ENCODE measurements around the gene TMEM175.

The TMEM175 gene

DNA sequence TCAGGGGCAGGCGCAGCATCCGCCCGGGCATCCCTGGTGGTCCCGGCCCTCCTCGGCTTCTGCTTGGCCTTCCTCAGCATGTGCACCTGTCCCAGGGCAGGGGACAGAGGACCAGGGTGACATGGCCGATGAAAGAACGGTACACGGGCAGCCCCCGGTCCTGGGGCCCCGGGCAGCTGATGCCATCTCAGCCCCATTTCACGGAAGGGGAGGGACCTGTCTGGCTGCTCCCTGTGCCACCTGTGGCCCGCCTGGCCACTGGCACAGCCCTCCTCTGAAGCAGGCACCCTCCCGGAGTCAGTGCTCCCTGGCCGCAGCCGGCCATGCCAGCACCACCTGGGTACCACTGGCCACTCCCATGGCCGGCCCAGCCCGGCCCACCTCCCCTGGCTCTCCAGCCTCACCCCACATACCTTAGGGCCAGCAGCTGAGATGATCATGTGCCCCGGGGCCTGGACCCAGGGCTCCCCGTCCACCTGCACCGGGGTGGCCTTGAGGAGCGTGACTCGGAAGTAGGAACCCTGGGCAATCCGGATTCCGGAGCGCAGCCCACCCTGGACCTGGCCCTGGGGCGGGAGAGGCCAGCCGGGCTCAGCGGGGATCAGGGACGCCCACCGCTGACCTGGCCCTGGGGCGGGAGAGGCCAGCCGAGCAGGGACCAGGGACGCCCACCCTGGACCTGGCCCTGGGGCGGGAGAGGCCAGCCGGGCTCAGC lies 28.5 kb downstream of the TMEM175 start:
- Histone ChIP-seq H3K4me1 (ENCODE audit: control insufficient read depth, insufficient read depth, low read length) (no peaks in the 10 kb centered on the region), H3K27ac (ENCODE audit: low read depth, low read length) (no peak overlapping the region), H3K9me3 (ENCODE audit: control insufficient read depth, insufficient read depth, low read depth, low read length) (no peaks in the 10 kb centered on the region), H3K4me3 (ENCODE audit: low read depth, low read length) (no peak overlapping the region), H3K9ac (ENCODE audit: low read length) (no peak overlapping the region), H3K36me3 (ENCODE audit: control insufficient read depth, insufficient read depth, low read length) (peaks cover 14% of the 10 kb centered on the region; the same call in 1 of the 2 replicates), H3K27me3 (ENCODE audit: control insufficient read depth, insufficient read depth, low read length) (peaks cover 2% of the 10 kb centered on the region; the same call in 1 of the 2 replicates)

DNA sequence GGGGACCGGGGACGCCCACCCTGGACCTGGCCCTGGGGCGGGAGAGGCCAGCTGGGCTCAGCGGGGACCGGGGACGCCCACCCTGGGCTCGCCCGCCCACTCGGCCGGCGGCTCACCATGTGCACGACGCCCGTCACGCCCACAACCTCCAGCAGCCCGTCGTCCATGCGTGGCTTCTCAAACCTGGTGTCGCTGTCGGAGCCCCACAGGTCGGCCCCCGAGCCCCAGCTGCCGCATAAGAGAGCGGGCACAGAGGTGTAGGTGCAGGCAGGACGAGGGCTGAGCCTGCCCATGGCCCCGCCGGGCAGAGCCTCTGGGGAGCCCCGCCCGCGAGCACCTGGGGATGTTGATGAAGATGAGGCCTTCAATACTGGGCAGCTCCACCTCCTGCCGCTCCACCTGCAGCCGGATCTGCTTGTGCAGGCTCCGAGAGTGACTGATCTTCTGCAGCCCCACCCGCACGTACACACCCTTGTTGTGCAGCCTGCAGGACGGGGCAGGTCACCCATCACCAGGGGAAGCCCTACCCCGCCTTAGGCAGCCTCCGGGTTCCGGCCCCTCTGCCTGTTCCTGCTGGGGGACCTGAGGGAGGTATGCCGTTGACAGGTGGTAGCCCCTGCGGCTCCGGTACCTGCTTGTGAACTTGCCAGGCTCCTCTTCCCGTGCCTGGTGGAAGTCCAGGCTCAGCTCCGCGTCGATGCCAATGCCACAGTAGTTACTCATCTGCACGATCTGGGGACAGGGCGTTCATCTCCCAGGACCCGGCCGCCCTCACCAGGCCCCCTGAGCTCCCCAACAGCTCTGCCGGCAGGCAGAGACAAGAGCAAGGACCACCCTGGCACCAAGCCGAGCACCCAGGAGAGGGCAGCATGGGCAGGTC lies 29.3 kb downstream of the TMEM175 start:
- no peaks in the 10 kb centered on the region for H3K4me1 ChIP-seq (ENCODE audit: control insufficient read depth, insufficient read depth, low read length)
- no peaks in the 10 kb centered on the region for H3K9me3 ChIP-seq (ENCODE audit: control insufficient read depth, insufficient read depth, low read depth, low read length)
- no peak overlapping the region for H3K4me3 ChIP-seq (ENCODE audit: low read depth, low read length)
- no peak overlapping the region for H3K27ac ChIP-seq (ENCODE audit: low read depth, low read length)
- peaks cover 16% of the 10 kb centered on the region; the same call in 1 of the 2 replicates for H3K36me3 ChIP-seq (ENCODE audit: control insufficient read depth, insufficient read depth, low read length)
- no peak overlapping the region for H3K9ac ChIP-seq (ENCODE audit: low read length)
- H3K27me3 ChIP-seq (ENCODE audit: control insufficient read depth, insufficient read depth, low read length), result peaks cover 9% of the 10 kb centered on the region; the same call in 1 of the 2 replicates

- Histone ChIP-seq H3K9me3 (ENCODE audit: control insufficient read depth, insufficient read depth, low read depth, low read length) (no peaks in the 10 kb centered on the region), H3K4me3 (ENCODE audit: low read depth, low read length) (no peak overlapping the region), H3K9ac (ENCODE audit: low read length) (no peak overlapping the region), H3K36me3 (ENCODE audit: control insufficient read depth, insufficient read depth, low read length) (peaks cover 16% of the 10 kb centered on the region; the same call in 1 of the 2 replicates), H3K27ac (ENCODE audit: low read depth, low read length) (no peak overlapping the region), H3K4me1 (ENCODE audit: control insufficient read depth, insufficient read depth, low read length) (no peaks in the 10 kb centered on the region), H3K27me3 (ENCODE audit: control insufficient read depth, insufficient read depth, low read length) (peaks cover 19% of the 10 kb centered on the region)
Measured at GRCh38 chr4:962231-963208, 30.3 kb downstream of the TMEM175 start.

GRCh38 chr4:963276-964225 lies 31.3 kb downstream of the TMEM175 start:
- Histone ChIP-seq H3K4me1 (ENCODE audit: control insufficient read depth, insufficient read depth, low read length) (peaks cover 4% of the 10 kb centered on the region), H3K9me3 (ENCODE audit: control insufficient read depth, insufficient read depth, low read depth, low read length) (no peaks in the 10 kb centered on the region), H3K9ac (ENCODE audit: low read length) (no peak overlapping the region), H3K4me3 (ENCODE audit: low read depth, low read length) (no peak overlapping the region), H3K27me3 (ENCODE audit: control insufficient read depth, insufficient read depth, low read length) (peaks cover 28% of the 10 kb centered on the region), H3K27ac (ENCODE audit: low read depth, low read length) (no peak overlapping the region), H3K36me3 (ENCODE audit: control insufficient read depth, insufficient read depth, low read length) (peaks cover 16% of the 10 kb centered on the region; the same call in 1 of the 2 replicates)

DNA sequence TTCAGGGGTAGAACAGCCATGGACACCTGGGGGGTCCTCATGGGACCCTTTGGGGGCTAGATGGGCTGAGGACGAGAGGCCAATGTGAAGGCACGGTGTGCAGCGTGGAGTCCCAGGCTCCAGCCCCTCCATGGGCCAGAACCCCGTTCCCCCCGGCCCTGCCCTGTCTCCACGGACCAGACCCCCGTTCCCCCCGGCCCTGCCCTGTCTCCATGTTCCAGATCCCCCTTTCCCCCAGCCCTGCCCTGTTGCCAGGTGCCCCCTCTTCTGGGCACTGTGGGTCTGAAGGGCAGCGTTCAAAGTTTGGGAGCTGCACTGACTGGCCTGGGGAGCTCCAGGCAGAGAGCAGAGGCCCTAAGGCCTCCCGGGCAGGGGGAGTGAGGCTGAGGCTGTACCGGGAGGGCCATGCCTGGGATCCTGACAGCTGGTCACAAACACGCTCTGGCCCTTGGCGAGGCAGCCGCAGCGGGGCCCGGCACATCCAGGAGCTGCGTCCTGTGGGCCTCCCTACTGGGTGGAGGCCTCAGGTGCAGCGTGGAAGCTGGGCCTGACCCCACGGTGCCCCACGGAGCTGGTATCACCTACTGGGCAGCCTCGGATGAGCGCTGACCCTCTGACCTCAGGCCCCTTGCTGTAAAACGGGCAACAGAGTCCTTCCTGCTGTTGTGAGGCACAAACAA lies 32.2 kb downstream of the TMEM175 start:
- H3K27ac ChIP-seq (ENCODE audit: low read depth, low read length), result no peak overlapping the region
- H3K27me3 ChIP-seq (ENCODE audit: control insufficient read depth, insufficient read depth, low read length), result peaks cover 36% of the 10 kb centered on the region
- H3K4me3 ChIP-seq (ENCODE audit: low read depth, low read length), result no peak overlapping the region
- no peak overlapping the region for H3K9ac ChIP-seq (ENCODE audit: low read length)
- no peaks in the 10 kb centered on the region for H3K9me3 ChIP-seq (ENCODE audit: control insufficient read depth, insufficient read depth, low read depth, low read length)
- peaks cover 11% of the 10 kb centered on the region for H3K4me1 ChIP-seq (ENCODE audit: control insufficient read depth, insufficient read depth, low read length)
- peaks cover 16% of the 10 kb centered on the region; the same call in 1 of the 2 replicates for H3K36me3 ChIP-seq (ENCODE audit: control insufficient read depth, insufficient read depth, low read length)

DNA sequence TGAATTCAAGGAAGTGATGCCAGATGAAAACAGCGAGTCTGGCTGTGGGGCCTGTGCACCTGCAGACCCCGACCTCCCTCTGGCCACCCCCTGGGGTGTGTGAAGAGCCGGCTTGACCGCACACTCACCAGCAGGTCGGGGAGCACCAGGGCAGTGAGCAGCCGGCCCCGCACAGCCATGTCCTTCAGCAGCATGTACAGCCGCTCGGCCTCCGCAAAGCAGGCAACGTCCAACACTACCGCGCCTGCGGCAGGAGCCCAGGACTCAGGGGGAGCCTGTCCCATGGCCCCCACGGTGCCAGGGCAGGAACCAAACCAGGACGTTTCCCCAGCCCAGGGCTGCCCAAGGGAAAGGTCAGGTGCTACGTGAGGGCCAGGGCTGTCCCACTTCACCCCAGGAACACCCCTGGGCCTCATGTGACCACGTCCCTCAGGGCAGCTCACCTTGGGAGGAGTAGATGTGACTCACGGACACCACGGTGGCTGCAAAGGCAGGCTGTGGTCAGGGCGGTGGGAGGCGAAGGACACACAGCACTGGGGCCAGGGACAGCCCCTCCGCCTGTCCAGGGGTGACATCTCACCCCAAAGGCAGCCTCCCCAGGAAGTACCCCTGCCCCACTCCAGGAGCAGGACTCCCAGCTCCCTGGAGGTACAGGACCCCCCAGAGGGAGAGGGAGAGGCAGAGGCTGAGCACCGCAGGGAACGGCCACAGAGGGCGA lies 32.9 kb downstream of the TMEM175 start:
- Histone ChIP-seq H3K9me3 (ENCODE audit: control insufficient read depth, insufficient read depth, low read depth, low read length) (no peaks in the 10 kb centered on the region), H3K4me1 (ENCODE audit: control insufficient read depth, insufficient read depth, low read length) (peaks cover 13% of the 10 kb centered on the region), H3K4me3 (ENCODE audit: low read depth, low read length) (no peak overlapping the region), H3K36me3 (ENCODE audit: control insufficient read depth, insufficient read depth, low read length) (peaks cover 15% of the 10 kb centered on the region; the same call in 1 of the 2 replicates), H3K27ac (ENCODE audit: low read depth, low read length) (no peak overlapping the region), H3K27me3 (ENCODE audit: control insufficient read depth, insufficient read depth, low read length) (peaks cover 39% of the 10 kb centered on the region), H3K9ac (ENCODE audit: low read length) (no peak overlapping the region)

GRCh38 chr4:965766-966134 lies 33.5 kb downstream of the TMEM175 start:
- Histone ChIP-seq H3K36me3 (ENCODE audit: control insufficient read depth, insufficient read depth, low read length) (peaks cover 14% of the 10 kb centered on the region; the same call in 1 of the 2 replicates), H3K9ac (ENCODE audit: low read length) (no peak overlapping the region)

GRCh38 chr4:966266-967112 lies 34.2 kb downstream of the TMEM175 start:
- no peak overlapping the region for H3K9ac ChIP-seq (ENCODE audit: low read length)
- peaks cover 14% of the 10 kb centered on the region; the same call in 1 of the 2 replicates for H3K36me3 ChIP-seq (ENCODE audit: control insufficient read depth, insufficient read depth, low read length)
- H3K4me1 ChIP-seq (ENCODE audit: control insufficient read depth, insufficient read depth, low read length), result peaks cover 25% of the 10 kb centered on the region
- no peak overlapping the region for H3K4me3 ChIP-seq (ENCODE audit: low read depth, low read length)
- no peaks in the 10 kb centered on the region for H3K9me3 ChIP-seq (ENCODE audit: control insufficient read depth, insufficient read depth, low read depth, low read length)
- H3K27ac ChIP-seq (ENCODE audit: low read depth, low read length), result no peak overlapping the region
- peaks cover 51% of the 10 kb centered on the region for H3K27me3 ChIP-seq (ENCODE audit: control insufficient read depth, insufficient read depth, low read length)

More at GRCh38 chr4:965766-966134, 33.5 kb downstream of the TMEM175 start:
- Histone ChIP-seq H3K4me3 (ENCODE audit: low read depth, low read length) (no peak overlapping the region), H3K9me3 (ENCODE audit: control insufficient read depth, insufficient read depth, low read depth, low read length) (no peaks in the 10 kb centered on the region), H3K4me1 (ENCODE audit: control insufficient read depth, insufficient read depth, low read length) (peaks cover 19% of the 10 kb centered on the region), H3K27ac (ENCODE audit: low read depth, low read length) (no peak overlapping the region), H3K27me3 (ENCODE audit: control insufficient read depth, insufficient read depth, low read length) (peaks cover 43% of the 10 kb centered on the region)

Data from HUES6 (cell line).